Measurements from ENCODE around the gene ARHGEF2.
A peak's percentile ranks its signal among the peaks of the same experiment; 100 is the strongest.

GRCh38 chr1:155940482-155940992 lies 37.8 kb downstream of the ARHGEF2 start:
- TF ChIP-seq CTCF (IDR thresholded peaks at IDR 0.05) (no peak), REST (IDR thresholded peaks at IDR 0.05; ENCODE audit: low read depth, low read length) (no peak), TAF1 (IDR thresholded peaks at IDR 0.05; ENCODE audit: borderline replicate concordance, low read depth, low read length) (no peak), FOXJ3 (CRISPR knock-in tag; IDR thresholded peaks at IDR 0.05) (no peak), ZBTB33 (IDR thresholded peaks at IDR 0.05; ENCODE audit: borderline replicate concordance, low read depth) (no peak), POLR2AphosphoS5 (IDR thresholded peaks at IDR 0.05; ENCODE audit: low read depth, low read length) (0 out of 2 replicates have a peak, but pooled peaks have one; percentile 25), EZH2phosphoT487 (IDR thresholded peaks at IDR 0.05; ENCODE audit: borderline replicate concordance, low read depth) (no peak), USF1 (IDR thresholded peaks at IDR 0.05; ENCODE audit: borderline replicate concordance, low read depth) (no peak)

Data from SK-N-SH (cell line).